H9 (cell line): Measurements from ENCODE around the gene OSBPL9. TPM values are rescaled to one million over a fixed set of nuclear protein-coding genes. Genes with fewer than 3 reads are reported as not detected.

Experiments used
- DNase-seq: peaks from one replicate; pipeline ENCODE4 v3.0.0-alpha.2; 2017
- H2AFZ ChIP-seq: one replicate; pipeline ENCODE4 v1.6.1; 2013; ENCODE audit warnings: mild to moderate bottlenecking, low read length, control low read depth, moderate library complexity
- H2AK5ac ChIP-seq: 2 replicates; pipeline ENCODE4 v1.6.1; 2013; ENCODE audit warnings: low read length, control low read depth, mixed read lengths; ENCODE audit not compliant: insufficient read length
- H2BK120ac ChIP-seq: one replicate; pipeline ENCODE4 v1.6.1; 2013; ENCODE audit warnings: low read depth, mild to moderate bottlenecking, low read length, control low read depth, inconsistent platforms; ENCODE audit not compliant: poor library complexity, severe bottlenecking
- H2BK12ac ChIP-seq: 2 replicates; pipeline ENCODE4 v1.6.1; 2013; ENCODE audit warnings: low read length, control low read depth, mixed read lengths, low read depth; ENCODE audit not compliant: insufficient read length
- H2BK15ac ChIP-seq: 2 replicates; pipeline ENCODE4 v1.6.1; 2013; ENCODE audit warnings: low read depth, low read length, control low read depth
- H2BK20ac ChIP-seq: one replicate; pipeline ENCODE4 v1.6.1; 2013; ENCODE audit warnings: low read depth, mild to moderate bottlenecking, low read length, control low read depth, inconsistent platforms; ENCODE audit not compliant: poor library complexity, severe bottlenecking
- H2BK5ac ChIP-seq: 2 replicates; pipeline ENCODE4 v1.6.1; 2013; ENCODE audit warnings: low read length, control low read depth, mixed read lengths; ENCODE audit not compliant: insufficient read length
- H3K14ac ChIP-seq: 2 replicates; pipeline ENCODE4 v1.6.1; 2013; ENCODE audit warnings: low read length, control low read depth; ENCODE audit not compliant: insufficient read depth
- H3K18ac ChIP-seq: 2 replicates; pipeline ENCODE4 v1.6.1; 2013; ENCODE audit warnings: low read depth, mild to moderate bottlenecking, mixed read lengths, low read length, control low read depth; ENCODE audit not compliant: insufficient read length
- H3K23ac ChIP-seq: 2 replicates; pipeline ENCODE4 v1.6.1; 2013; ENCODE audit warnings: low read length, control low read depth, mixed read lengths, low read depth; ENCODE audit not compliant: insufficient read length
- H3K23me2 ChIP-seq: 2 replicates; pipeline ENCODE4 v1.6.1; 2013; ENCODE audit warnings: low read depth, mild to moderate bottlenecking, mixed read lengths, low read length, control low read depth; ENCODE audit not compliant: insufficient read length, poor library complexity, severe bottlenecking
- H3K27ac ChIP-seq: 2 replicates; pipeline ENCODE4 v1.5.1; 2013; ENCODE audit warnings: low read length, control low read depth, mixed read lengths, low read depth; ENCODE audit not compliant: insufficient read length
- H3K27me3 ChIP-seq: 2 replicates; pipeline ENCODE4 v1.6.1; 2013; ENCODE audit warnings: low read length, control low read depth, inconsistent platforms; ENCODE audit not compliant: insufficient read depth
- H3K4ac ChIP-seq: 2 replicates; pipeline ENCODE4 v1.6.1; 2013; ENCODE audit warnings: low read depth, mild to moderate bottlenecking, control low read depth, inconsistent platforms, low read length, moderate library complexity
- H3K4me1 ChIP-seq: 2 replicates; pipeline ENCODE4 v1.6.1; 2013; ENCODE audit warnings: low read length, control low read depth, inconsistent platforms; ENCODE audit not compliant: insufficient read depth
- H3K4me2 ChIP-seq: 2 replicates; pipeline ENCODE4 v1.6.1; 2013; ENCODE audit warnings: low read length, control low read depth, mixed read lengths; ENCODE audit not compliant: insufficient read length, insufficient read depth
- H3K56ac ChIP-seq: 2 replicates; pipeline ENCODE4 v1.6.1; 2013; ENCODE audit warnings: low read depth, mild to moderate bottlenecking, mixed read lengths, low read length, control low read depth; ENCODE audit not compliant: insufficient read length
- H3K79me1 ChIP-seq: 2 replicates; pipeline ENCODE4 v1.6.1; 2013; ENCODE audit warnings: low read depth, mild to moderate bottlenecking, moderate library complexity, low read length, control low read depth, inconsistent platforms; ENCODE audit not compliant: insufficient read depth, poor library complexity, severe bottlenecking
- H3K79me2 ChIP-seq: 2 replicates; pipeline ENCODE4 v1.6.1; 2013; ENCODE audit warnings: low read length, control low read depth, inconsistent platforms; ENCODE audit not compliant: insufficient read depth
- H3K9ac ChIP-seq: 2 replicates; pipeline ENCODE4 v1.6.1; 2013; ENCODE audit warnings: low read length, control low read depth, mixed read lengths; ENCODE audit not compliant: insufficient read length; ENCODE audit errors: extremely low read depth
- H3K9me3 ChIP-seq: one replicate; pipeline ENCODE4 v1.6.1; 2013; ENCODE audit warnings: low read depth, low read length, inconsistent platforms; ENCODE audit not compliant: control insufficient read depth
- H3T11ph ChIP-seq: one replicate; pipeline ENCODE4 v1.6.1; 2013; ENCODE audit warnings: mild to moderate bottlenecking, low read length, control low read depth, inconsistent platforms
- H4K20me1 ChIP-seq: one replicate; pipeline ENCODE4 v1.6.1; 2013; ENCODE audit not compliant: control insufficient read depth, insufficient read length, insufficient read depth
- H4K5ac ChIP-seq: 2 replicates; pipeline ENCODE4 v1.6.1; 2013; ENCODE audit warnings: low read depth, mild to moderate bottlenecking, mixed read lengths, low read length, control low read depth; ENCODE audit not compliant: insufficient read length
- H4K8ac ChIP-seq: replicated peaks from 2 replicates; pipeline ENCODE4 v1.6.1; 2013; ENCODE audit warnings: low read length, control low read depth, mixed read lengths, low read depth; ENCODE audit not compliant: insufficient read length
- H4K91ac ChIP-seq: 2 replicates; pipeline ENCODE4 v1.6.1; 2013; ENCODE audit warnings: low read depth, mild to moderate bottlenecking, moderate library complexity, mixed read lengths, low read length, control low read depth; ENCODE audit not compliant: insufficient read length
- H3K27ac Mint-ChIP-seq, 3 experiments: 2 replicates in 2 of 3; 3 replicates in 1 of 3; pipeline ENCODE4 v1.8.0; 2020 to 2021; ENCODE audit warnings: mixed read lengths in 3 of 3, mild to moderate bottlenecking in 1 of 3, moderate library complexity in 1 of 3
- H3K27me3 Mint-ChIP-seq: 2 replicates; pipeline ENCODE4 v1.8.0; 2021; ENCODE audit warnings: low read depth, mild to moderate bottlenecking, moderate library complexity, mixed read lengths
- H3K36me3 Mint-ChIP-seq, 3 experiments: 2 replicates in 2 of 3; 3 replicates in 1 of 3; pipeline ENCODE4 v1.8.0; 2020 to 2021; ENCODE audit warnings: low read depth in 3 of 3, mixed read lengths in 3 of 3; ENCODE audit not compliant: insufficient read depth in 1 of 3
- H3K4me1 Mint-ChIP-seq, 2 experiments: 2 replicates each; pipeline ENCODE4 v1.8.0; 2020; ENCODE audit warnings: mixed read lengths in 2 of 2
- H3K4me3 Mint-ChIP-seq, 2 experiments: 2 replicates in 1 of 2; 3 replicates in 1 of 2; pipeline ENCODE4 v1.8.0; 2020 to 2021; ENCODE audit warnings: mild to moderate bottlenecking in 2 of 2, mixed read lengths in 2 of 2, moderate library complexity in 1 of 2
- H3K9me3 Mint-ChIP-seq, 2 experiments: 2 replicates in 1 of 2; 3 replicates in 1 of 2; pipeline ENCODE4 v1.8.0; 2020; ENCODE audit warnings: mild to moderate bottlenecking in 2 of 2, mixed read lengths in 2 of 2, moderate library complexity in 1 of 2
- WGBS: extraction: QIAGEN DNeasy Blood & Tissue Kit; methylation state at CpG from one replicate; pipeline ENCODE4 v1.1.7; 2013; ENCODE audit warnings: missing lambda C conversion rate, low lambda C conversion rate, mixed read lengths; ENCODE audit not compliant: insufficient read length; ENCODE audit errors: extremely low coverage; 5-methylcytosine and 5-hydroxymethylcytosine counted together
- total RNA-seq: library from RNA; stranded (reverse); gene quantifications from 2 replicates; pipeline ENCODE4 v1.2.1, GENCODE V29; 2021
- TF ChIP-seq, protein P1 (sequence below): fragments of 200-600 bp; sonication (generic); conservative IDR thresholded peaks from 3 replicates; pipeline ENCODE4 v1.8.0; 2021; ENCODE audit warnings: antibody characterized with exemption, mild to moderate bottlenecking

Gene OSBPL9
- total RNA-seq, 1 experiment from 2014 or later: 76.7 TPM

DNA sequence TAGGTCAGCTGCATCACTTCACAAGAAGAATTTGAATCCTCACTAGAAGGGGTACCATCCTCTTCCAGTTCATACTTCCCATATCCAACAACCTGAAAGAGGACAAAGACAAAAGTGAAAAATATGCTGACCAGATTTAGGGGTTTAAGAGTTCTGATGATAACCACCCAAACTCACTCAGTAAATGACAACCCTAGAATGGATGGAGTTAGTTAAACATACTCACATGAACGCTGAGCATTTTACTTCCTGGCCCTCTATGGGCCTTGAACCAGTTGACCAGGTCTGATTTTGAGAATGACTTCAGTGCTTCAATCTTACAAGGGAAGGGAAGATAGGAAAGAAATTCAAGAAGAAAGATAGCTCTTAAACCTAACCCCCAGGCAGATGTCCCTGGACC is 172.4 kb downstream of the OSBPL9 start:
- H3K27ac ChIP-seq: no peak overlapping the region
- H3K36me3 Mint-ChIP-seq: peaks cover 33 to 95% (median 89%) of the 10 kb centered on the region in 3 experiments; a peak in 6 of 7 replicates
- H3K27ac Mint-ChIP-seq: peak overlapping the region in 1 of 3 experiments; percentile 35; a peak in 1 of 7 replicates
- no peaks in the 10 kb centered on the region for H3K27me3 Mint-ChIP-seq
- H4K8ac ChIP-seq: no peak overlapping the region
- no peaks in the 10 kb centered on the region for H3K79me2 ChIP-seq
- H3K27me3 ChIP-seq: no peaks in the 10 kb centered on the region
- H2AFZ ChIP-seq: no peak overlapping the region
- H4K20me1 ChIP-seq: no peaks in the 10 kb centered on the region
- no peak overlapping the region for H3K14ac ChIP-seq
- no peaks in the 10 kb centered on the region for H3K4me1 ChIP-seq
- no peak overlapping the region for H3K18ac ChIP-seq
- H2BK120ac ChIP-seq: no peak overlapping the region
- no peak overlapping the region for H3K23ac ChIP-seq
- no peaks in the 10 kb centered on the region for H3K9me3 ChIP-seq
- no peak overlapping the region for H2BK15ac ChIP-seq
- no peak overlapping the region for H2BK20ac ChIP-seq
- WGBS: no CpG with 5 or more reads among the region's 1 CpG
- no peaks in the 10 kb centered on the region for H3K4me1 Mint-ChIP-seq
- TF ChIP-seq, protein P1, sequence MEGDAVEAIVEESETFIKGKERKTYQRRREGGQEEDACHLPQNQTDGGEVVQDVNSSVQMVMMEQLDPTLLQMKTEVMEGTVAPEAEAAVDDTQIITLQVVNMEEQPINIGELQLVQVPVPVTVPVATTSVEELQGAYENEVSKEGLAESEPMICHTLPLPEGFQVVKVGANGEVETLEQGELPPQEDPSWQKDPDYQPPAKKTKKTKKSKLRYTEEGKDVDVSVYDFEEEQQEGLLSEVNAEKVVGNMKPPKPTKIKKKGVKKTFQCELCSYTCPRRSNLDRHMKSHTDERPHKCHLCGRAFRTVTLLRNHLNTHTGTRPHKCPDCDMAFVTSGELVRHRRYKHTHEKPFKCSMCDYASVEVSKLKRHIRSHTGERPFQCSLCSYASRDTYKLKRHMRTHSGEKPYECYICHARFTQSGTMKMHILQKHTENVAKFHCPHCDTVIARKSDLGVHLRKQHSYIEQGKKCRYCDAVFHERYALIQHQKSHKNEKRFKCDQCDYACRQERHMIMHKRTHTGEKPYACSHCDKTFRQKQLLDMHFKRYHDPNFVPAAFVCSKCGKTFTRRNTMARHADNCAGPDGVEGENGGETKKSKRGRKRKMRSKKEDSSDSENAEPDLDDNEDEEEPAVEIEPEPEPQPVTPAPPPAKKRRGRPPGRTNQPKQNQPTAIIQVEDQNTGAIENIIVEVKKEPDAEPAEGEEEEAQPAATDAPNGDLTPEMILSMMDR: no peak
- H3K4me2 ChIP-seq: no peak overlapping the region
- no peak overlapping the region for H3K56ac ChIP-seq
- H3K9ac ChIP-seq: no peak overlapping the region
- no peak overlapping the region for H3K4ac ChIP-seq
- no peak overlapping the region for H2BK5ac ChIP-seq
- no peaks in the 10 kb centered on the region for H3K79me1 ChIP-seq
- no peak overlapping the region for H3K4me3 Mint-ChIP-seq
- H3K9me3 Mint-ChIP-seq: no peaks in the 10 kb centered on the region
- no peak overlapping the region for H4K5ac ChIP-seq
- H3T11ph ChIP-seq: no peak overlapping the region
- H3K23me2 ChIP-seq: no peaks in the 10 kb centered on the region
- no peak overlapping the region for H4K91ac ChIP-seq
- H2AK5ac ChIP-seq: no peak overlapping the region
- no peak for DNase-seq
- H2BK12ac ChIP-seq: no peak overlapping the region
